Testis (tissue), 3 donors: ENCODE measurements around the gene BBX. TPM values are rescaled to one million over a fixed set of nuclear protein-coding genes. Genes with fewer than 3 reads are reported as not detected.

Experiments used
- DNase-seq: peaks from one replicate; pipeline ENCODE4 v3.0.0-alpha.2; 2019
- H3K27ac ChIP-seq, 2 donors: fragments of 200-600 bp; sonication (generic); one replicate each; pipeline ENCODE4 v1.5.1; 2019
- H3K27me3 ChIP-seq: fragments of 200-600 bp; sonication (generic); one replicate; pipeline ENCODE4 v1.5.1; 2019
- H3K36me3 ChIP-seq: fragments of 200-600 bp; sonication (generic); one replicate; pipeline ENCODE4 v1.5.1; 2017; ENCODE audit warnings: low read depth; ENCODE audit errors: missing control alignments
- H3K4me1 ChIP-seq: fragments of 200-600 bp; sonication (generic); one replicate; pipeline ENCODE4 v1.5.1; 2019
- H3K4me3 ChIP-seq, 2 donors: fragments of 200-600 bp; sonication (generic); one replicate each; pipeline ENCODE4 v1.5.1; 2017 to 2019
- H3K9me3 ChIP-seq: fragments of 200-600 bp; sonication (generic); one replicate; pipeline ENCODE4 v1.5.1; 2017
- POLR2A ChIP-seq: fragments of 450-650 bp; IDR thresholded peaks from one replicate; pipeline ENCODE4 v1.6.1; 2017; ENCODE audit warnings: antibody characterized with exemption, mild to moderate bottlenecking, moderate library complexity
- WGBS, 2 donors: methylation state at CpG; one replicate each; pipeline ENCODE4 v1.1.5; 2018; 5-methylcytosine and 5-hydroxymethylcytosine counted together
- intact Hi-C: fragments of 100-400 bp; cut with DNase I; formaldehyde crosslinking; loops from one replicate; pipeline ENCODE4 v1.15.1; 2023; ENCODE audit warnings: low total_unique reads
- polyA plus RNA-seq: library from polyadenylated mRNA; stranded (reverse); fragments of 350-450 nt; fragmentation: Illumina TruSeq; extraction: RNeasy Lipid Tissue Mini Kit (QIAGEN cat#74804); gene quantifications from one replicate; pipeline ENCODE4 v1.2.3, GENCODE V29; 2014; ENCODE audit warnings: low read depth, low replicate concordance; ENCODE audit not compliant: insufficient read depth
- total RNA-seq, 2 donors: library from RNA; depleted of rRNA; stranded (reverse); fragments of >200 nt; gene quantifications; one replicate each; pipeline ENCODE4 v1.2.3, GENCODE V29; 2016
- TF ChIP-seq, protein P1 (sequence below), 3 experiments: fragments of 450-650 bp in 2 of 3; fragments of 200-600 bp in 1 of 3; sonication (generic) in 1 of 3; IDR thresholded peaks; one replicate each; pipeline ENCODE4 v1.5.1; 2016 to 2019; ENCODE audit warnings: antibody characterized with exemption in 3 of 3, mild to moderate bottlenecking in 2 of 3, moderate library complexity in 1 of 3

BBX gene
- total and polyA plus RNA-seq, 3 donors from 2014 or later, result 93.3 to 317 (median 312) TPM

DNA sequence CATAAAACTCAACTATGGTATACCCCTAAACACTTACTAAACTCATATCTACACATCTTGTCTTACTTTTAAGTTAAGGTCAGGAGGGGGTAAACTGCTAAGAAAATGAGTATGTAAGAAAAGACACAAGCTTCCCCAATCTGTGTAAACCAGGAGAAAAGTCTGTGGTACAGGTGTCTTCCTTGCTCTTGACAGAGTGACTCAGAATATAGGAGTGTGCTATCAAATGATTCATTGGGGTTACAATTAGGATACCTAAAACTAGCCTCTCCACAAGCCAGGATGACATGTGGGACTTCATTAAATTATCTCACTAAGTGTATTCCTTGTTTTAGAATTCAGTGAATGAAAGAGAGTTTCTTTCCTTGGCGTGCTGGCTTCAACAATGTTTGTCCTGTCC lies 274.8 kb downstream of the BBX start:
- peaks cover 13% of the 10 kb centered on the region for H3K4me1 ChIP-seq
- no peak for DNase-seq
- H3K36me3 ChIP-seq, result no peaks in the 10 kb centered on the region
- no peaks in the 10 kb centered on the region for H3K9me3 ChIP-seq
- no peak overlapping the region for H3K27ac ChIP-seq
- no peak overlapping the region for H3K4me3 ChIP-seq
- TF ChIP-seq POLR2A, result no peak
- TF ChIP-seq, protein P1, sequence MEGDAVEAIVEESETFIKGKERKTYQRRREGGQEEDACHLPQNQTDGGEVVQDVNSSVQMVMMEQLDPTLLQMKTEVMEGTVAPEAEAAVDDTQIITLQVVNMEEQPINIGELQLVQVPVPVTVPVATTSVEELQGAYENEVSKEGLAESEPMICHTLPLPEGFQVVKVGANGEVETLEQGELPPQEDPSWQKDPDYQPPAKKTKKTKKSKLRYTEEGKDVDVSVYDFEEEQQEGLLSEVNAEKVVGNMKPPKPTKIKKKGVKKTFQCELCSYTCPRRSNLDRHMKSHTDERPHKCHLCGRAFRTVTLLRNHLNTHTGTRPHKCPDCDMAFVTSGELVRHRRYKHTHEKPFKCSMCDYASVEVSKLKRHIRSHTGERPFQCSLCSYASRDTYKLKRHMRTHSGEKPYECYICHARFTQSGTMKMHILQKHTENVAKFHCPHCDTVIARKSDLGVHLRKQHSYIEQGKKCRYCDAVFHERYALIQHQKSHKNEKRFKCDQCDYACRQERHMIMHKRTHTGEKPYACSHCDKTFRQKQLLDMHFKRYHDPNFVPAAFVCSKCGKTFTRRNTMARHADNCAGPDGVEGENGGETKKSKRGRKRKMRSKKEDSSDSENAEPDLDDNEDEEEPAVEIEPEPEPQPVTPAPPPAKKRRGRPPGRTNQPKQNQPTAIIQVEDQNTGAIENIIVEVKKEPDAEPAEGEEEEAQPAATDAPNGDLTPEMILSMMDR (IDR thresholded peaks at IDR 0.05), result no peak
- WGBS, 2 donors, result 90 to 97% methylated on average over 1 of the region's 1 CpG
- intact Hi-C loops, result no loop called here
- H3K27me3 ChIP-seq, result no peaks in the 10 kb centered on the region

DNA sequence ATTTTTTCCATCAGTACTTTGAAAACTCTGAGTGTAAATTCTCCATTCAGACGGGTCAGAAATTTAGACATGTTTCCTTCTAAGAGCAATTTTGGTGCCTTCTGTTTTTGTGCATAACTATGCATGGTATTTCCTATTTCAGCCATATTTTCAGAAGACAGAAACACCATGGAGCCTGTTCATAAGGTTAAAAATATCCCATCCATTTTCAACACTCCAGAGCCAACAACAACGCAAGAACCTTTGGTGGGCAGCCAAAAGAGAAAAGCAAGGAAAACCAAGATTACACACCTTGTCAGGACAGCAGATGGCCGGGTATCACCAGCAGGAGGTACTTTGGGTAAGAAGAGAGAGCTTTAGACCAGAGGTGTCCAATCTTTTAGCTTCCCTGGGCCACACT lies 275.6 kb downstream of the BBX start:
- no peaks in the 10 kb centered on the region for H3K36me3 ChIP-seq
- no peaks in the 10 kb centered on the region for H3K9me3 ChIP-seq
- no peak overlapping the region for H3K4me3 ChIP-seq
- H3K4me1 ChIP-seq, result peaks cover 13% of the 10 kb centered on the region
- intact Hi-C loops, result no loop called here
- H3K27ac ChIP-seq, result no peak overlapping the region
- no peaks in the 10 kb centered on the region for H3K27me3 ChIP-seq
- 61 to 76% methylated on average over 3 of the region's 3 CpGs for WGBS, 2 donors
- TF ChIP-seq, protein P1 (IDR thresholded peaks at IDR 0.05), result no peak
- TF ChIP-seq POLR2A, result no peak
- no peak for DNase-seq

DNA sequence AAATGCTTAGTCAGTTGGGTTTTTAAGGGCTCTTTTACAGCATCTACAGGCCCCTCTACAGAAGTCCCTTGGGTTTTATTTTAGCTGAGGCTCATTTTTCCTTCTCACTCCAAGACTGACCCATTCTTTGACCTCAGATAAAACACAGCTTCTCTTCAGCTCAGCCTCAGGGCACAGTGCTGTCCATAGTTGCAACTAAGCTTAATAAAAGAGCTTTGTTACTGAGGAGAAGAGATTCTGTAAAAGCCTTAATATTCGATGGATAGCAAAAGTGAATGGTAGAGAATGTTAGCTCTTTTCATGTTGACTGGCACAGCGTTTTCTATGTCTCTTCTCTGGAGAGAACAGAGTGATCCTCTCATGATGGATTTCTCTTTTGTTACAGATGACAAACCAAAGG lies 277.9 kb downstream of the BBX start:
- TF ChIP-seq, protein P1 (IDR thresholded peaks at IDR 0.05), result no peak
- no peak for TF ChIP-seq POLR2A
- no peak for DNase-seq
- no peak overlapping the region for H3K27ac ChIP-seq
- H3K36me3 ChIP-seq, result no peaks in the 10 kb centered on the region
- no peaks in the 10 kb centered on the region for H3K9me3 ChIP-seq
- H3K4me1 ChIP-seq, result peaks cover 19% of the 10 kb centered on the region
- no peaks in the 10 kb centered on the region for H3K27me3 ChIP-seq
- no peak overlapping the region for H3K4me3 ChIP-seq
- intact Hi-C loops, result no loop called here
- 49 to 51% methylated on average over 2 of the region's 2 CpGs for WGBS, 2 donors

GRCh38 chr3:107803170-107803569 lies 280.4 kb downstream of the BBX start:
- intact Hi-C loops, result no loop called here

GRCh38 chr3:107806021-107806420 lies 283.3 kb downstream of the BBX start:
- no peak for DNase-seq
- Histone ChIP-seq H3K4me3 (no peak overlapping the region), H3K27ac (no peak overlapping the region), H3K9me3 (no peaks in the 10 kb centered on the region), H3K36me3 (no peaks in the 10 kb centered on the region), H3K27me3 (no peaks in the 10 kb centered on the region), H3K4me1 (peaks cover 9% of the 10 kb centered on the region)
- intact Hi-C loops, result no loop called here
- WGBS, 2 donors, result 92 to 98% methylated on average over 2 of the region's 2 CpGs
- TF ChIP-seq, protein P1 (IDR thresholded peaks at IDR 0.05), result no peak
- TF ChIP-seq POLR2A, result no peak

More at GRCh38 chr3:107803170-107803569, 280.4 kb downstream of the BBX start:
- Histone ChIP-seq H3K4me3 (no peak overlapping the region), H3K9me3 (no peaks in the 10 kb centered on the region), H3K4me1 (peaks cover 19% of the 10 kb centered on the region), H3K27me3 (no peaks in the 10 kb centered on the region), H3K36me3 (no peaks in the 10 kb centered on the region), H3K27ac (no peak overlapping the region)
- DNase-seq, result no peak
- WGBS, 2 donors, result 85 to 86% methylated on average over 3 of the region's 3 CpGs
- TF ChIP-seq POLR2A, result no peak
- TF ChIP-seq, protein P1 (IDR thresholded peaks at IDR 0.05), result no peak
